Right lobe of liver (tissue), 6 donors: ENCODE results near the gene EEF1AKMT1. TPM values are rescaled to one million over a fixed set of nuclear protein-coding genes. Genes with fewer than 3 reads are reported as not detected.
A peak's percentile ranks its signal among the peaks of the same experiment; 100 is the strongest.

Experiments used
- ATAC-seq, 4 donors: fragments of 200-7000 bp; cut with Tn5 transposase; one replicate each; pipeline ENCODE4 v1.9.1; 2020; ENCODE audit warnings: mild to moderate bottlenecking in 4 of 4, moderate library complexity in 4 of 4
- DNase-seq, 3 donors: peaks; one replicate each; pipeline ENCODE4 v3.0.0-alpha.2; 2020
- H3K27ac ChIP-seq, 3 donors: fragments of 200-600 bp; one replicate each; pipeline ENCODE4 v1.8.0; 2022
- H3K27me3 ChIP-seq, 2 donors: fragments of 200-600 bp; one replicate each; pipeline ENCODE4 v1.8.0; 2022
- H3K36me3 ChIP-seq, 4 donors: fragments of 200-600 bp; sonication (generic) in 1 of 4; one replicate each; pipeline versions ENCODE4 v1.5.1 to v1.8.0; 2017 to 2022; ENCODE audit warnings: control low read depth in 1 of 4
- H3K4me1 ChIP-seq, 4 donors: fragments of 200-600 bp; sonication (generic) in 1 of 4; one replicate each; pipeline versions ENCODE4 v1.5.1 to v1.8.0; 2017 to 2022; ENCODE audit warnings: control low read depth in 1 of 4
- H3K4me3 ChIP-seq, 3 donors: fragments of 200-600 bp; one replicate each; pipeline ENCODE4 v1.8.0; 2022
- H3K9me3 ChIP-seq, 4 donors: fragments of 200-600 bp; sonication (generic) in 1 of 4; one replicate each; pipeline versions ENCODE4 v1.5.1 to v1.8.0; 2017 to 2022; ENCODE audit warnings: control low read depth in 1 of 4
- CTCF ChIP-seq, 4 donors: fragments of 200-600 bp in 3 of 4; fragments of 450-650 bp in 1 of 4; IDR thresholded peaks; one replicate each; pipeline versions ENCODE4 v1.5.1 to v1.8.0; 2016 to 2022; ENCODE audit warnings: antibody characterized with exemption in 4 of 4, mild to moderate bottlenecking in 2 of 4
- POLR2A ChIP-seq: fragments of 450-650 bp; IDR thresholded peaks from one replicate; pipeline ENCODE4 v1.6.1; 2017; ENCODE audit warnings: antibody characterized with exemption, mild to moderate bottlenecking
- WGBS: methylation state at CpG from one replicate; pipeline ENCODE4 v1.1.6; 2018; ENCODE audit warnings: low coverage, low lambda C conversion rate; ENCODE audit not compliant: insufficient coverage; ENCODE audit errors: missing lambda C conversion rate; 5-methylcytosine and 5-hydroxymethylcytosine counted together
- intact Hi-C, 2 donors: fragments of 100-400 bp; cut with DNase I; formaldehyde crosslinking; loops; one replicate each; pipeline versions ENCODE4 v1.11.2 to v1.14.1; 2022
- total RNA-seq, 6 experiments: library from RNA; depleted of rRNA in 2 of 6; stranded (reverse); fragments of >200 nt in 2 of 6; fragmentation: NEBNext Ultra II Directional in 3 of 6; extraction: Animal tissue kit (Norgen Biotek cat#: 25700) in 3 of 6; gene quantifications; one replicate each; pipeline versions ENCODE4 v1.1.0 to v1.2.4, GENCODE V29; 2016 to 2023
- donor health status: DM: no; HTN: yes; CAD: no.
- donor health status: DM: no; HTN: no; CAD: no.
- donor health status: DM: no; HTN: no; CAD: no.
- donor health status: DM: no; HTN: yes; CAD: no.
- donor health status: DM: no; HTN: yes; CAD: no.

The EEF1AKMT1 gene
- total RNA-seq, 6 experiments from 2014 or later, result 5.5 to 10.3 (median 6.3) TPM

- H3K27ac ChIP-seq, result no peak overlapping the region
- intact Hi-C loops, result loop anchor here in 1 of 2 donors (10.0 kb wide), 1 partner anchor 213 kb away; no protein-coding TSS in a partner anchor
- ATAC-seq (no peak), DNase-seq (no peak)
- H3K9me3 ChIP-seq, result no peaks in the 10 kb centered on the region
- TF ChIP-seq CTCF (IDR thresholded peaks at IDR 0.05) (no peak), POLR2A (no peak)
- 63% methylated on average over 2 of the region's 2 CpGs for WGBS
- no peak overlapping the region for H3K4me3 ChIP-seq
- H3K27me3 ChIP-seq, result no peaks in the 10 kb centered on the region
- no peaks in the 10 kb centered on the region for H3K36me3 ChIP-seq
- H3K4me1 ChIP-seq, result peaks cover 0 to 7% (median 0%) of the 10 kb centered on the region in 4 donors
These were observed 65.5 kb downstream of the EEF1AKMT1 start for GRCh38 chr13:20708216-20708615.

- H3K36me3 ChIP-seq, result no peaks in the 10 kb centered on the region
- no CpG with 5 or more reads among the region's 5 CpGs for WGBS
These were observed 67.1 kb downstream of the EEF1AKMT1 start for GRCh38 chr13:20706661-20707060.

GRCh38 chr13:20704459-20705069 lies 69.2 kb downstream of the EEF1AKMT1 start:
- Histone ChIP-seq H3K4me1 (no peaks in the 10 kb centered on the region), H3K27ac (no peak overlapping the region), H3K9me3 (no peaks in the 10 kb centered on the region), H3K4me3 (peak overlapping the region in 1 of 3 donors; percentile 41), H3K36me3 (no peaks in the 10 kb centered on the region), H3K27me3 (peaks cover 0 to 6% of the 10 kb centered on the region in 2 donors)
- TF ChIP-seq POLR2A (no peak), CTCF (IDR thresholded peaks at IDR 0.05) (no peak)
- ATAC-seq (peak in 2 of 4 donors; percentile 8 to 9), DNase-seq (no peak)
- 26% methylated on average over 12 of the region's 20 CpGs for WGBS
- intact Hi-C loops, result loop anchor here in 1 of 2 donors (10.0 kb wide), 1 partner anchor 210 kb away; no protein-coding TSS in a partner anchor

More at GRCh38 chr13:20706661-20707060, 67.1 kb downstream of the EEF1AKMT1 start:
- Histone ChIP-seq H3K27ac (no peak overlapping the region), H3K27me3 (peaks cover 0 to 1% of the 10 kb centered on the region in 2 donors), H3K4me1 (no peaks in the 10 kb centered on the region), H3K9me3 (no peaks in the 10 kb centered on the region), H3K4me3 (no peak overlapping the region)
- intact Hi-C loops, result loop anchor here in 1 of 2 donors (10.0 kb wide), 1 partner anchor 212 kb away; no protein-coding TSS in a partner anchor
- TF ChIP-seq CTCF (IDR thresholded peaks at IDR 0.05) (no peak), POLR2A (no peak)
- DNase-seq (no peak), ATAC-seq (no peak)

GRCh38 chr13:20703780-20704458 lies 69.8 kb downstream of the EEF1AKMT1 start:
- 2% methylated on average over 34 of the region's 98 CpGs for WGBS
- Histone ChIP-seq H3K4me1 (no peaks in the 10 kb centered on the region), H3K27ac (no peak overlapping the region), H3K36me3 (no peaks in the 10 kb centered on the region), H3K9me3 (no peaks in the 10 kb centered on the region), H3K4me3 (peak overlapping the region in 2 of 3 donors; percentile 41 to 60), H3K27me3 (peaks cover 0 to 6% of the 10 kb centered on the region in 2 donors)
- ATAC-seq (peak; percentile 86 to 93 (median 88)), DNase-seq (peak; percentile 74 to 79 (median 75))
- TF ChIP-seq CTCF (IDR thresholded peaks at IDR 0.05), result peak; percentile 28 to 65 (median 44)
- peak; percentile 15 for TF ChIP-seq POLR2A
- intact Hi-C loops, result loop anchor here in 1 of 2 donors (10.0 kb wide), 1 partner anchor 209 kb away; no protein-coding TSS in a partner anchor
